Measurements from ENCODE around the gene JAZF1. TPM values are rescaled to one million over a fixed set of nuclear protein-coding genes. Genes with fewer than 3 reads are reported as not detected.
A peak's percentile ranks its signal among the peaks of the same experiment; 100 is the strongest.

JAZF1 gene
- total and polyA plus RNA-seq, 2 experiments from 2014 or later = 13.8 to 19.6 TPM

DNA sequence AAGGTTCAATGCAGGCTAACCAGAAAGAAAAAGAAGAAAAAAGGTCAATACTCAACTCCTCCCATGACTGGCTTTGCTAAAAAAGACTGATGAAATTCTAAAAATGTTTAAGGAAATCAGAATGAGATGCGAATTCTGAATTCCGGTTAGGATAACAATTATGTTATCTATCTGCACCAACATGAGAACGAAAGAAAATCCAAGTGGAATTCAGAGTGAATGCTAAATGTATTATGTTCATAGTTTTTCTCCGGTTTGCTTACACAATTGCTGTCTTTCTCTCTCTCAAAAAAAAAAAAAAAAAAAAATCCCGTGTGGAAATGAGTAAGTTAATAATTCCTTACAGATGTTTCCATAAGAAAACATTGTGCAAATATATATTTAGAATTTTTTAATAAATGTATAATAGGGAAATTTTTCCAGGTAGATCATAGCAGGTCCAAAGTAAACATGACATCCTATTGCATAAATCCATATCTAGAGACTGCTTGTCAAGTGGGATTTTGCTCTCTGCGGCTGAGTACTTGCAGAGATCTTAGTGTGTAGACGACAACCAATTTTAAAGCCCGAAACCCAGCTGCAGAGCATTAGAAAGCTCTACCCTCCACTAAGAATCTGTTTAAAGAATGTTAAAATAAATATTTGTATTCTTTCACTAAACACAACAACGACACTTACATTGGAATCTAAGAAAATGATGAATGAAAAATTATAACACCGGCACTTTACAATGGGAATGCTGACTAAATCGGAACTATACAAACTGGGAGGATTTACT is 104.0 kb downstream of the JAZF1 start:
- no peaks in the 10 kb centered on the region for H4K20me1 ChIP-seq (ENCODE audit: insufficient read depth)
- peak overlapping the region; percentile 53 for H3K4me3 ChIP-seq
- no peak overlapping the region for H2AFZ ChIP-seq
- H3K9me3 ChIP-seq (ENCODE audit: low read depth) = no peaks in the 10 kb centered on the region
- H3K9ac ChIP-seq = peak overlapping the region; percentile 22; the same call in 1 of the 2 replicates
- H3K4me1 ChIP-seq (ENCODE audit: insufficient read depth) = peaks cover 39% of the 10 kb centered on the region
- H3K36me3 ChIP-seq (ENCODE audit: low read depth) = no peaks in the 10 kb centered on the region
- no peaks in the 10 kb centered on the region for H3K27me3 ChIP-seq (replicated peaks; ENCODE audit: insufficient read depth)
- H3K4me2 ChIP-seq (ENCODE audit: unreplicated experiment) = peak overlapping the region; percentile 39
- in situ Hi-C loops (cut with MboI) = no loop called here
- H3K9me2 ChIP-seq (ENCODE audit: insufficient read depth) = no peaks in the 10 kb centered on the region
- H3K27ac ChIP-seq = peak overlapping the region; percentile 44
- no peak for TF ChIP-seq EZH2 (IDR thresholded peaks at IDR 0.05; ENCODE audit: insufficient read depth, poor library complexity, severe bottlenecking)
- no peak for TF ChIP-seq EZH2phosphoT487 (IDR thresholded peaks at IDR 0.05; ENCODE audit: insufficient read depth, low read depth)
- H3F3A ChIP-seq (ENCODE audit: insufficient read depth) = peaks cover 11% of the 10 kb centered on the region
- WGBS, 2 experiments (ENCODE audit: low coverage in 1 of 2, low lambda C conversion rate in 2 of 2, missing lambda C conversion rate in 2 of 2) = 35 to 44% methylated on average over 11 of the region's 11 CpGs
- peak; percentile 53 for DNase-seq
- H3K79me2 ChIP-seq (ENCODE audit: insufficient read depth) = peaks cover 69% of the 10 kb centered on the region

DNA sequence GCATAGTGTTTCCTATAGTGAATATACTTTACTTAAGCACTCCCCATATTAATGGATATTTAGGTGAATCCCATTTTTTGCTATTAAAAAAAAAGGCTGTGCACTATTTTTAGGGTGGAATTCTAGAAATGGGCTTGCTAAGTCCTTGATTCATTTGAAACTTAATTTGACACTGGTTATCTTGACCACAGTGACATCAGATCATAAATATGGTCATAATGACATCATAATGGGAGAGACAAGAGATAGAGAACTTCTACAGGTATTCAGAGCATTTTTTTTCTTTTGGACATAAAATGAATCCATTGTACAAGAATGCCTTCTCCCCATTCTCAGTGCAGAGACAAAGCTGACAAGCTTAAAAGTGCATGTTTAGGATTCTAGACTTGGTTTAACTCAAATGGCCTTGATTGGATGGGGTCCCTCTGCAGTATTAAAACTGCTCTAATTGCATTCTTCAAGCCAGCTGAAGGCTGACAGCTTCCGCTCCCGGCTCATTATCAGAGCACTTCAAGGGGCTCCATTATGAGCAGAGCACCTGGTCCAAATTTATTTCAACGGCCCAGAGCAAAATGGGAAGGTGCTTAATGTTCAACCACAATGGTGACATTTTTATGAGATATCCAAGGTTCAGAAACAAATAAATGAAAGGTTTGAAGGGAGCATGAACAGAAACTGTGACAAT is 104.8 kb downstream of the JAZF1 start:
- 63 to 68% methylated on average over 3 of the region's 3 CpGs for WGBS, 2 experiments (ENCODE audit: low coverage in 1 of 2, low lambda C conversion rate in 2 of 2, missing lambda C conversion rate in 2 of 2)
- peak overlapping the region; percentile 22; the same call in 1 of the 2 replicates for H3K9ac ChIP-seq
- DNase-seq = no peak

DNA sequence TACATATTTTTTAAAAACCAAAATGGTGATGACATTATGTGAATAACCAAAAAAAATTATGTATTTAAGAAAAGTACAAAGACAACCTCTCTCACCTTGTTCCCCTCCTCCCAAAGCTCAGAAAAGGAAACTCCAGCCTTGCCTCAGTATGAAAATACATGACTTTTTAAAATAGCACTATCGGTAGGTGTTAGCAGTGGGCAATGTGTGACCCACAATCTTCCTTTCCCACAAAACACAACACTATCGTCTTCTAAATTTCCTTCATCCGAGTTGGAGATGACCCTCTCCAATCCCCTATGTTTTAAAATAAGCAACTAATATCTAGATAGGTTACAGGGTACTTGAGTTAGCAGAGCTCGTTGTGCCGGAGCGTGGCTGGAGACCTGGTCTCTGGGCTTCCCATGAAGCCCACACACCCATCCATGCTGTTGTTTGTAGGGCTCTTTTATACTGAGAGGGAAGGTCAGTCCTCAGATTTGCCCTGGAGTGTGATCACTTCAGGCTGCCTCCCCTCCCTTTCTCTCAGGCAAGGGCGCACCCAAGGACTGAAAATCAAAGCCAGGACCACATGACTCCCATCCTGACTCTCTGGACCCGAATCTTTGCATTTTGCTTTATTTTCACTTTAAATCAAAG is 107.6 kb downstream of the JAZF1 start:
- Histone ChIP-seq H3K4me1 (ENCODE audit: insufficient read depth) (peaks cover 71% of the 10 kb centered on the region), H2AFZ (no peak overlapping the region), H3K79me2 (ENCODE audit: insufficient read depth) (peaks cover 69% of the 10 kb centered on the region), H3K4me3 (no peak overlapping the region), H3K9ac (no peak overlapping the region), H3K4me2 (ENCODE audit: unreplicated experiment) (no peak overlapping the region), H4K20me1 (ENCODE audit: insufficient read depth) (no peaks in the 10 kb centered on the region), H3K9me2 (ENCODE audit: insufficient read depth) (no peaks in the 10 kb centered on the region), H3K9me3 (ENCODE audit: low read depth) (no peaks in the 10 kb centered on the region), H3F3A (ENCODE audit: insufficient read depth) (peaks cover 28% of the 10 kb centered on the region), H3K27ac (no peak overlapping the region), H3K36me3 (ENCODE audit: low read depth) (no peaks in the 10 kb centered on the region), H3K27me3 (replicated peaks; ENCODE audit: insufficient read depth) (no peaks in the 10 kb centered on the region)
- DNase-seq = no peak
- TF ChIP-seq EZH2 (IDR thresholded peaks at IDR 0.05; ENCODE audit: insufficient read depth, poor library complexity, severe bottlenecking) (no peak), EZH2phosphoT487 (IDR thresholded peaks at IDR 0.05; ENCODE audit: insufficient read depth, low read depth) (no peak)
- in situ Hi-C loops (cut with MboI) = no loop called here
- WGBS, 2 experiments (ENCODE audit: low coverage in 1 of 2, low lambda C conversion rate in 2 of 2, missing lambda C conversion rate in 2 of 2) = 78 to 79% methylated on average over 8 of the region's 8 CpGs

More for the DNA sequence above, 104.8 kb downstream of the JAZF1 start:
- H3K9me3 ChIP-seq (ENCODE audit: low read depth) = no peaks in the 10 kb centered on the region
- no peak overlapping the region for H2AFZ ChIP-seq
- peak overlapping the region; percentile 53; the same call in 1 of the 2 replicates for H3K4me3 ChIP-seq
- no peaks in the 10 kb centered on the region for H4K20me1 ChIP-seq (ENCODE audit: insufficient read depth)
- in situ Hi-C loops (cut with MboI) = no loop called here
- H3K36me3 ChIP-seq (ENCODE audit: low read depth) = no peaks in the 10 kb centered on the region
- TF ChIP-seq EZH2phosphoT487 (IDR thresholded peaks at IDR 0.05; ENCODE audit: insufficient read depth, low read depth) (no peak), EZH2 (IDR thresholded peaks at IDR 0.05; ENCODE audit: insufficient read depth, poor library complexity, severe bottlenecking) (no peak)
- peaks cover 46% of the 10 kb centered on the region for H3K4me1 ChIP-seq (ENCODE audit: insufficient read depth)
- peaks cover 65% of the 10 kb centered on the region for H3K79me2 ChIP-seq (ENCODE audit: insufficient read depth)
- peak overlapping the region; percentile 39 for H3K4me2 ChIP-seq (ENCODE audit: unreplicated experiment)
- peak overlapping the region; percentile 44 for H3K27ac ChIP-seq
- H3F3A ChIP-seq (ENCODE audit: insufficient read depth) = peaks cover 11% of the 10 kb centered on the region
- H3K27me3 ChIP-seq (replicated peaks; ENCODE audit: insufficient read depth) = no peaks in the 10 kb centered on the region
- H3K9me2 ChIP-seq (ENCODE audit: insufficient read depth) = no peaks in the 10 kb centered on the region

DNA sequence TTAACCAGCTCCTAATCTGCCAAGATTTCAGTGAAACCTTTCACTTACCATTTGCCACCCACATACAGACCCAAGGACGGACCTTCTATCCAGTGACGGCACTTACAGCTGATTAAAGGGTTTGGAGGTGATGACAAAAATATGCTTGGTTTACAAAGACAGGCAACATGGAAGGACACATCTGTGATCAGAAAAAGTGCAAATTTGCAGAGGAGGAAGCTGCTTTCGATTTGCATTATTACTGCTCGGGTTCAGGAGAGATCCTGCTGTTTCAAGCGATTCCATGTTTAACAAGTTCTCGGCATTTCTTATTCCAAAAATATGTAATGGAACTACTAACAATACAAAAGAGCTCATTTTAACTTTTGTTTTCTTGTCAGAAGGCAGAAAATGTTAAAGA is 109.0 kb downstream of the JAZF1 start:
- peak overlapping the region; percentile 64 for H2AFZ ChIP-seq
- H3K79me2 ChIP-seq (ENCODE audit: insufficient read depth) = peaks cover 74% of the 10 kb centered on the region
- TF ChIP-seq EZH2 (IDR thresholded peaks at IDR 0.05; ENCODE audit: insufficient read depth, poor library complexity, severe bottlenecking) = no peak
- no peak for TF ChIP-seq EZH2phosphoT487 (IDR thresholded peaks at IDR 0.05; ENCODE audit: insufficient read depth, low read depth)
- H3F3A ChIP-seq (ENCODE audit: insufficient read depth) = peaks cover 28% of the 10 kb centered on the region
- H3K27ac ChIP-seq = peak overlapping the region; percentile 62
- H3K27me3 ChIP-seq (replicated peaks; ENCODE audit: insufficient read depth) = no peaks in the 10 kb centered on the region
- peak overlapping the region; percentile 95 for H3K4me2 ChIP-seq (ENCODE audit: unreplicated experiment)
- DNase-seq = peak; percentile 51
- H3K9me2 ChIP-seq (ENCODE audit: insufficient read depth) = no peaks in the 10 kb centered on the region
- peaks cover 65% of the 10 kb centered on the region for H3K4me1 ChIP-seq (ENCODE audit: insufficient read depth)
- WGBS, 2 experiments (ENCODE audit: low coverage in 1 of 2, low lambda C conversion rate in 2 of 2, missing lambda C conversion rate in 2 of 2) = 7 to 10% methylated on average over 6 of the region's 6 CpGs
- no peaks in the 10 kb centered on the region for H3K36me3 ChIP-seq (ENCODE audit: low read depth)
- no peaks in the 10 kb centered on the region for H3K9me3 ChIP-seq (ENCODE audit: low read depth)
- no peaks in the 10 kb centered on the region for H4K20me1 ChIP-seq (ENCODE audit: insufficient read depth)
- in situ Hi-C loops (cut with MboI) = no loop called here
- peak overlapping the region; percentile 74 for H3K4me3 ChIP-seq
- H3K9ac ChIP-seq = peak overlapping the region; percentile 74

Measured in GM23248 (cell line).